Measurements from ENCODE around the gene PSRC1.
"Not testable (repeated sequence)": the region's sequence is repeated elsewhere in the genome, so short reads cannot be mapped to it uniquely, and the experiment has no call there.

The PSRC1 gene

DNA sequence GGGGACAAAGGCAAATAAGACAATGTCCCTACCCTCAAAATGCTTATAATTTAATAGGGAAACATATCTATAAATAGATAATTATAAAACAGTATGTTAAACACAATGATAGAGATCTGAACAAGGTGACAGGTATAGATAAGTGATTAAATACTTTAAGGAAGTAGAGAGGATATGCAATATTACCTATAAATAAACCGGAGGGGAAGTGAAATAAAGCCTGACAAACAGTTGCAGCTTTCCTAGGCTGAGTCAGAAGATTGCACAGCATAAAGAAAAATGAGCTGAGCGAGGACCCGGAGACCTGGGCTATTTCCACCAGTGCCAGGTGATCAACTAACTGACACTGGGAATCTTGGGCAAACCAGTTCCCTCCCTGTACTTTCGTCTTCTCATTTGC is 11.5 kb upstream of the PSRC1 start:
- no peaks in the 10 kb centered on the region for H3K36me3 ChIP-seq (ENCODE audit: control insufficient read depth, low read depth, low read length)
- no peak overlapping the region for H3K4me3 ChIP-seq (ENCODE audit: low read length)
- no peaks in the 10 kb centered on the region for H3K27me3 ChIP-seq (ENCODE audit: control insufficient read depth, insufficient read depth, low read length)
- no peaks in the 10 kb centered on the region for H3K9me3 ChIP-seq (ENCODE audit: control insufficient read depth, low read depth, low read length)
- H3K9ac ChIP-seq (ENCODE audit: low read length): no peak overlapping the region
- H3K27ac ChIP-seq (ENCODE audit: low read length): no peak overlapping the region
- no peaks in the 10 kb centered on the region for H3K4me1 ChIP-seq (ENCODE audit: control insufficient read depth, low read depth, low read length)

- Histone ChIP-seq H3K4me3 (ENCODE audit: low read length) (no peak overlapping the region), H3K27ac (ENCODE audit: low read length) (no peak overlapping the region), H3K4me1 (ENCODE audit: control insufficient read depth, low read depth, low read length) (no peaks in the 10 kb centered on the region), H3K36me3 (ENCODE audit: control insufficient read depth, low read depth, low read length) (no peaks in the 10 kb centered on the region), H3K9me3 (ENCODE audit: control insufficient read depth, low read depth, low read length) (no peaks in the 10 kb centered on the region), H3K9ac (ENCODE audit: low read length) (no peak overlapping the region), H3K27me3 (ENCODE audit: control insufficient read depth, insufficient read depth, low read length) (no peaks in the 10 kb centered on the region)
These were observed 10.1 kb upstream of the PSRC1 start for GRCh38 chr1:109293026-109293425.

- Histone ChIP-seq H3K9me3 (ENCODE audit: control insufficient read depth, low read depth, low read length) (no peaks in the 10 kb centered on the region), H3K9ac (ENCODE audit: low read length) (no peak overlapping the region), H3K36me3 (ENCODE audit: control insufficient read depth, low read depth, low read length) (no peaks in the 10 kb centered on the region), H3K4me3 (ENCODE audit: low read length) (no peak overlapping the region), H3K4me1 (ENCODE audit: control insufficient read depth, low read depth, low read length) (no peaks in the 10 kb centered on the region), H3K27me3 (ENCODE audit: control insufficient read depth, insufficient read depth, low read length) (no peaks in the 10 kb centered on the region), H3K27ac (ENCODE audit: low read length) (no peak overlapping the region)
These were observed 9.4 kb upstream of the PSRC1 start for GRCh38 chr1:109292364-109292763.

DNA sequence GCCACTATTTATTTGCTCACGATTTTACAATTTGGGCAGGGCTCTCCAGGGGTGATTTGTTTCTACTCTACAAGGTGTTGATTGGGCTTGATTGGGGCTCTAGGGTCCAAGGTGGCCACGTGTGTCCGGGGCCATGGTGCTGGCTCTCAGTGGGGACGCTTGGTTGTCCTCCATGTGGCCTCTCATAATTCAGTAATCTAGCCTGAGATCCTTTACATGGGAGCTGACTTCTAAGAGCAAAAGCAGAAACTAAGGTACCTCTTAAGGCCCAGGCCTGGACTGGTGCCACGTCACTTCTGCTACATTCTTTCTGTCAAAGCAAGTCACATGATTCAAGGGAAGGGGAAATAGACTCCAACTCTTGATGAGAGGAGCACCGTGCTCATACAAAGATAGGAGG is 8.1 kb upstream of the PSRC1 start:
- H3K9me3 ChIP-seq (ENCODE audit: control insufficient read depth, low read depth, low read length): no peaks in the 10 kb centered on the region
- no peaks in the 10 kb centered on the region for H3K36me3 ChIP-seq (ENCODE audit: control insufficient read depth, low read depth, low read length)
- no peaks in the 10 kb centered on the region for H3K27me3 ChIP-seq (ENCODE audit: control insufficient read depth, insufficient read depth, low read length)
- no peak overlapping the region for H3K4me3 ChIP-seq (ENCODE audit: low read length)
- no peak overlapping the region for H3K27ac ChIP-seq (ENCODE audit: low read length)
- no peak overlapping the region for H3K9ac ChIP-seq (ENCODE audit: low read length)
- H3K4me1 ChIP-seq (ENCODE audit: control insufficient read depth, low read depth, low read length): no peaks in the 10 kb centered on the region

GRCh38 chr1:109290137-109290536 is 7.2 kb upstream of the PSRC1 start:
- Histone ChIP-seq H3K27ac (ENCODE audit: low read length) (no peak overlapping the region), H3K27me3 (ENCODE audit: control insufficient read depth, insufficient read depth, low read length) (no peaks in the 10 kb centered on the region), H3K4me1 (ENCODE audit: control insufficient read depth, low read depth, low read length) (peaks cover 7% of the 10 kb centered on the region), H3K9ac (ENCODE audit: low read length) (no peak overlapping the region), H3K9me3 (ENCODE audit: control insufficient read depth, low read depth, low read length) (no peaks in the 10 kb centered on the region), H3K36me3 (ENCODE audit: control insufficient read depth, low read depth, low read length) (no peaks in the 10 kb centered on the region), H3K4me3 (ENCODE audit: low read length) (no peak overlapping the region)

GRCh38 chr1:109286762-109287161 is 3.8 kb upstream of the PSRC1 start:
- H3K4me1 ChIP-seq (ENCODE audit: control insufficient read depth, low read depth, low read length): peaks cover 22% of the 10 kb centered on the region
- H3K27me3 ChIP-seq (ENCODE audit: control insufficient read depth, insufficient read depth, low read length); H3K9me3 ChIP-seq (ENCODE audit: control insufficient read depth, low read depth, low read length); H3K27ac ChIP-seq (ENCODE audit: low read length); H3K9ac ChIP-seq (ENCODE audit: low read length); H3K4me3 ChIP-seq (ENCODE audit: low read length); H3K36me3 ChIP-seq (ENCODE audit: control insufficient read depth, low read depth, low read length): not testable (repeated sequence)

DNA sequence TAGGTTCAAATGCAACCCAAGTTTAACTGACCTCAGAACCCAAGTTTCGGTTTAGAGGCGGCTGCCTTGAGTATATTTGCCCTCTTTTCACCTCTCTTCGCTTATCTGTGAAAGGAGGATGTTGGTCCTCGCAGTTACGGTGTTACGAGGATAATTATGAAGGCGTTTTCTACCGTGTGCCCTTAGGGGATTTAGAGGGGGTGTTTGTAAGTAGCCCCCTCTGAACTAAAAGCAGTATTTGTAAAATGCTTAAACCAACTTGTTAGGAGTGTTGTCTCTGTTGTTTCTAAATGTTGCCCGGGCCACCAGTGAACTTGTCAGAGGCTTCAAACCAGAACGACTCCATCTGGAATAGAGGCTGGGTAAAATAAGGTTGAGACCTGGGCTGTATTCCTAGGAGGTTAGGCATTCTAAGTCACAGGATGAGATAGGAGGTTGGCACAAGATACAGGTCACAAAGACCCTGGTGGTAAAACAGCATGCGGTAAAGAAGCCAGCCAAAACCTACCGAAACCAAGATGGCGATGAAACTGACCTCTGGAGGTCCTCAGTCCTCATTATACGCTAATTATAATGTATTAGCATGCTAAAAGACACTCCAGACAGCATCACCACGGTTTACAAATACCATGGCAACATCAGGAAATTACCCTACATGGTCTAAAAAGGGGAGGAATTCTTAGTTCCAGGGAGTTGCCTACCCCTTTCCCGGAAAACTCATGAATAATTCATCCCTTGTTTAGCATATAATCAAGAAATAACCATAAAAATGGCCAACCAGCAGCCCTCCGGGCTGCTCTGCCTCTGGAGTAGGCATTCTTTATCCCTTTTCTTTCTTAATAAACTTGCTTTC is 1.0 kb upstream of the PSRC1 start:
- Histone ChIP-seq H3K36me3 (ENCODE audit: control insufficient read depth, low read depth, low read length) (peaks cover 17% of the 10 kb centered on the region), H3K4me1 (ENCODE audit: control insufficient read depth, low read depth, low read length) (peaks cover 27% of the 10 kb centered on the region), H3K4me3 (ENCODE audit: low read length) (peak overlapping the region; percentile 76), H3K9me3 (ENCODE audit: control insufficient read depth, low read depth, low read length) (no peaks in the 10 kb centered on the region), H3K27me3 (ENCODE audit: control insufficient read depth, insufficient read depth, low read length) (no peaks in the 10 kb centered on the region), H3K9ac (ENCODE audit: low read length) (peak overlapping the region; percentile 87), H3K27ac (ENCODE audit: low read length) (peak overlapping the region; percentile 92)

DNA sequence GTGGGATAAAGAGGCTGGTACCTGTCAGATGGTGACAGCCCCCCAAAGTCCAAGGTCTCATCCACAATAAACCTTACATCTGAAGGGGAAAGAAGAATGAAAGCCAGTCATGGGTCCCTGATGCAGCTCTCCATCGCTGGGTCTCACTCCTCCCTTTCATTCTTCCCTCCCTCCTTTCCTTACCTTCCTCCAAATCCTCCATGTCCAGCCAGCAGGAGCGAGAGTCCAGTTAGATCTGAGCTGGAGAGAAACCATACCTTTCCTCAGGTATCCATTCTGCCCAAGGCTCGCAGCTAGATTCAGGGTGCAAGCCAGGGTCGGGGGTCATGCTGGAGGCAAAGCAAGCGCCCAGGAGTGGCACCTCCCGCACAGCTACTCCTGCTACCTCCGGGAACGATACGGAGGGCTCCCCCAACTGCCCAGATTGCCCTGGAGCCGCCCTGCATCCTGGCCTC is 421 bp downstream of the PSRC1 start:
- Histone ChIP-seq H3K4me1 (ENCODE audit: control insufficient read depth, low read depth, low read length) (peaks cover 27% of the 10 kb centered on the region), H3K4me3 (ENCODE audit: low read length) (peak overlapping the region; percentile 76), H3K36me3 (ENCODE audit: control insufficient read depth, low read depth, low read length) (peaks cover 17% of the 10 kb centered on the region), H3K9ac (ENCODE audit: low read length) (peak overlapping the region; percentile 87), H3K9me3 (ENCODE audit: control insufficient read depth, low read depth, low read length) (no peaks in the 10 kb centered on the region), H3K27me3 (ENCODE audit: control insufficient read depth, insufficient read depth, low read length) (no peaks in the 10 kb centered on the region), H3K27ac (ENCODE audit: low read length) (peak overlapping the region; percentile 56)

DNA sequence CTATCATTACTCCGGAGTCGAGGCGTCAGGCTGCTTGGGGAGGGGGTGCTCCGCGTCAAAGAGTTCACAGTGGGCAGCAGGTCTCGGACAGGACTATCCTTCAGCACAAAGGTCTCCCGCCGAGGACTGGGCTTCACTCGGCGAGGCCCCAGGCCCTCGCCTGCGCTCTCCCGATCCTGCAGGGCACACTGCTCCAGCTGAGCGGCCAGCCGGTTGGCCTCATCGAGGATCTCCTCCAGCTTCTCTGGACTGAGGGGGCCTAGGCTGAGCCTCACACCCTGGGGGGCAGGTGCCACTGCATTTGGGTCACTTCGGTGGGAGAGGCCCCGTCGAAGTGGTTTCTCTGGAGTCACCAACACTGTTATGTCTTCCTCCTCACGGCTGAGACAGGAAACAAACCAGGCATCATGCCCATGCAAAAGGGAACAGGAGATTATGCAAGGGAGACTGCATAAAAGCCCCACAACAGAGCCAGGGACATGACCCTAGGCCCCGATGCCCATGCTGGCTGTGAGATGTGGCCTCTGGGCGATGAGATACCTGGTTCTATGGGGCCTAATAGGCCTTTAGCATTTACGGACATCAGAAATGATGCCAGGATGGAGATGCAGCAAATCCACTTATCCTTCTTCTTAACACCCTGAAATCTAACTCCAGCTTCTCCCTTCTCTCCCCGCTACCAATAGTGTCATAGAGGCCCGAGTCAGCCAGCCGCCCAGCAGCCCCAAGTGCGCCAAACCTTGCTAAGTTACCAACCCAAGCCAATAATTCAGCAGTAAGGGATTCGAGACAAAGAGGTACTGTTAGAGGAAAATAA is 1.1 kb downstream of the PSRC1 start:
- Histone ChIP-seq H3K4me3 (ENCODE audit: low read length) (peak overlapping the region; percentile 76), H3K9ac (ENCODE audit: low read length) (peak overlapping the region; percentile 87), H3K4me1 (ENCODE audit: control insufficient read depth, low read depth, low read length) (peaks cover 27% of the 10 kb centered on the region), H3K27ac (ENCODE audit: low read length) (no peak overlapping the region), H3K27me3 (ENCODE audit: control insufficient read depth, insufficient read depth, low read length) (no peaks in the 10 kb centered on the region), H3K36me3 (ENCODE audit: control insufficient read depth, low read depth, low read length) (peaks cover 17% of the 10 kb centered on the region), H3K9me3 (ENCODE audit: control insufficient read depth, low read depth, low read length) (no peaks in the 10 kb centered on the region)

GRCh38 chr1:109280862-109281261 is 2.1 kb downstream of the PSRC1 start:
- H3K9me3 ChIP-seq (ENCODE audit: control insufficient read depth, low read depth, low read length): no peaks in the 10 kb centered on the region
- H3K27ac ChIP-seq (ENCODE audit: low read length): no peak overlapping the region
- H3K4me1 ChIP-seq (ENCODE audit: control insufficient read depth, low read depth, low read length): peaks cover 27% of the 10 kb centered on the region
- no peak overlapping the region for H3K9ac ChIP-seq (ENCODE audit: low read length)
- peaks cover 17% of the 10 kb centered on the region for H3K36me3 ChIP-seq (ENCODE audit: control insufficient read depth, low read depth, low read length)
- no peaks in the 10 kb centered on the region for H3K27me3 ChIP-seq (ENCODE audit: control insufficient read depth, insufficient read depth, low read length)
- no peak overlapping the region for H3K4me3 ChIP-seq (ENCODE audit: low read length)

DNA sequence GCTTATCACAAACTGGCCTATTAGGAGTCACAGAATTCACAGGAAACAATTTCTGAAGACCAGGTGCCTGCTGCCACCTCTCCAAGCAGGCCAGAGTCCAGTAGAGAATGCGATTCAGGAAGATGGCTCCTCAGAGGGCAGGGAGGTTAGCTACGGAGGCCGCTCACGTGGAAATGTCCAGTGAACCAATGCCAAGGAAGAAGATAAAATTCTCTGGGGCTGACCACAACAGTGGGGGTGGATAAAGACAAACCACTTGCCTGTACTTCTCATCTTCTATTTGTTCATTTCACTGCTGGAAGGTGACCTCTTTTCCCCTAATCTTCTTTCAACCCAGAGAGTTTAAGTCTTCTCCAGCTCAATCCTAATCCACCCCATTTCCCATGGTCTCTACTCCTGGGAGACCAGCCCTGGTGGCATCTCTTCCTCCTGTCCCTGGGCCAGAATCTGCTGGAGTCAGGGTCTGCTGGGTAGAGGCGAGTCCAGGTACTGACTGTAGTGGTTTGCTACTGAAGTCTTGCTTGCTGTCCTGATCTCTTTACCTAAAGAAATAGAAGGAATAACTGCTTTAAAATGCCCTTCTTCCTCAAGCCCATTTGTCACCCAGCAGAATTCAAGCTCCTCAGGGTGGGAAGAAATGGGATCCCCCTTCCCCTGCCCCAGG is 3.2 kb downstream of the PSRC1 start:
- Histone ChIP-seq H3K4me3 (ENCODE audit: low read length) (no peak overlapping the region), H3K27me3 (ENCODE audit: control insufficient read depth, insufficient read depth, low read length) (no peaks in the 10 kb centered on the region), H3K9me3 (ENCODE audit: control insufficient read depth, low read depth, low read length) (no peaks in the 10 kb centered on the region), H3K4me1 (ENCODE audit: control insufficient read depth, low read depth, low read length) (peaks cover 19% of the 10 kb centered on the region), H3K9ac (ENCODE audit: low read length) (no peak overlapping the region), H3K36me3 (ENCODE audit: control insufficient read depth, low read depth, low read length) (peaks cover 17% of the 10 kb centered on the region), H3K27ac (ENCODE audit: low read length) (no peak overlapping the region)

Data from iPS-18a (cell line).